Activated T-cell treated with anti-CD3 and anti-CD28 coated beads, Interleukin-2, amount 50 U/mL, for 24 hours (primary cell): ENCODE measurements around the gene MFSD2B.
A peak's percentile ranks its signal among the peaks of the same experiment; 100 is the strongest.

ENCODE experiments used
- DNase-seq: peaks from one replicate; pipeline ENCODE4 v3.0.0-alpha.2; 2020
- H3K27ac Mint-ChIP-seq: 2 replicates; pipeline ENCODE4 v1.8.0; 2020; ENCODE audit warnings: mild to moderate bottlenecking, mixed read lengths
- H3K27me3 Mint-ChIP-seq: 2 replicates; pipeline ENCODE4 v1.8.0; 2020; ENCODE audit warnings: mixed read lengths
- H3K36me3 Mint-ChIP-seq: 2 replicates; pipeline ENCODE4 v1.8.0; 2020; ENCODE audit warnings: low read depth, mixed read lengths
- H3K4me1 Mint-ChIP-seq: 2 replicates; pipeline ENCODE4 v1.8.0; 2020; ENCODE audit warnings: low read depth, mixed read lengths
- H3K4me3 Mint-ChIP-seq: 2 replicates; pipeline ENCODE4 v1.8.0; 2020; ENCODE audit warnings: mild to moderate bottlenecking, moderate library complexity, mixed read lengths
- H3K9me3 Mint-ChIP-seq: 2 replicates; pipeline ENCODE4 v1.8.0; 2020; ENCODE audit warnings: mixed read lengths

Gene MFSD2B

DNA sequence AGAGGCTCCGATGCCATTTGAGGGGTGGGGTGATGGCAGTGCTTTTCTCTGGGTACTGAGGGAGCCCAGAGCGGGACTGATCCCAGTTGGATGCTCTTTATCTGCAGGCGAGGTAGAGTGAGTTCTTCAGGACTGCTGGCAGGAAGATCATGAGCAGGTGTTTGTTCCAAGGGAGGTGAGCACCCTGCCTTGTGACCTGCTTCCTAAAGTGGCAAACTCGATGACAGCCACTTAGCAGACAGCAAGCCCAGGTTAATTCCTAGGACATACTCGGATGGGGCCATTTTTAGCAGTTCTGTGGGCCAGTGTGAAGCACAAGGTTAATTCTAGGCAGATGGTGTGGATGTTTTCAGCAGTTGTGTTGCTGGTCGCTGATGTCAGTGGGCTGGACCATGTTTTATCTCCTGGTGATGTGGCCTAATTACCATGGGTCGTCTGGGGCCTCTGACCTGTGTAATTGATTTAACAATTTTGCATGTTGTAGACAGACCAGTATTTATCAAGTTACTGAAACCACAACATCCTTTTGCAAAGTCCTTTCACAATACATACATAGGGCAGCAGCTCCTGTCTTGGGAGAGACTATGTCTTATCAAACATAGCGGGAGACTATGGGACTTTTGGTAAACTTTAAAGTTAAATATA, 44.6 kb downstream of the MFSD2B start:
- Mint-ChIP-seq H3K4me1 (no peaks in the 10 kb centered on the region), H3K9me3 (no peaks in the 10 kb centered on the region), H3K36me3 (no peaks in the 10 kb centered on the region), H3K27me3 (peaks cover 2% of the 10 kb centered on the region), H3K4me3 (no peak overlapping the region), H3K27ac (no peak overlapping the region)
- no peak for DNase-seq

GRCh38 chr2:24055750-24056149, 45.9 kb downstream of the MFSD2B start:
- DNase-seq: no peak
- H3K4me1 Mint-ChIP-seq: peaks cover 3% of the 10 kb centered on the region
- H3K4me3 Mint-ChIP-seq: no peak overlapping the region
- no peaks in the 10 kb centered on the region for H3K9me3 Mint-ChIP-seq
- no peaks in the 10 kb centered on the region for H3K36me3 Mint-ChIP-seq
- no peak overlapping the region for H3K27ac Mint-ChIP-seq
- peaks cover 2% of the 10 kb centered on the region for H3K27me3 Mint-ChIP-seq

- H3K27ac Mint-ChIP-seq: no peak overlapping the region
- no peaks in the 10 kb centered on the region for H3K27me3 Mint-ChIP-seq
- DNase-seq: no peak
- no peaks in the 10 kb centered on the region for H3K9me3 Mint-ChIP-seq
- no peaks in the 10 kb centered on the region for H3K36me3 Mint-ChIP-seq
- peaks cover 4% of the 10 kb centered on the region for H3K4me1 Mint-ChIP-seq
- no peak overlapping the region for H3K4me3 Mint-ChIP-seq
Observed at GRCh38 chr2:24058564-24059271, 48.8 kb downstream of the MFSD2B start.

DNA sequence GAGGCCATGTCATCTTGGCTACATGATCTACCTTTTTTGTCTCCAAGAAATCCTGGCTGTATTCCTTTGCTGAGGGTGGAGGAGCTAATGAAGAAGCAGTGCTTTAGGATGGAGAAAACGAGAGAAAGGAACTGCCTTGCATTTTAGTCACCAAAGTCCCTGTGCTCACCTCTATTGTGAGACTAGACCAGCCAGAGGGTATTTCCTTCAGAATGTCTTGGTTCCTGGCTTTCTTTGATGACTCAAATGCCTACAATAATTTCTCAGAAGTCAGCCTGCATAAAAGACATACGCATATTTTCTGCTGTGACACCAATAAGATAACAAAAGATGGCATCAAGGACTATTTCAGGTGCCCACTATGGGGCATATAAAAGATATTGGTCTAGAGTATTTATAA, 55.5 kb downstream of the MFSD2B start:
- H3K4me3 Mint-ChIP-seq: no peak overlapping the region

DNA sequence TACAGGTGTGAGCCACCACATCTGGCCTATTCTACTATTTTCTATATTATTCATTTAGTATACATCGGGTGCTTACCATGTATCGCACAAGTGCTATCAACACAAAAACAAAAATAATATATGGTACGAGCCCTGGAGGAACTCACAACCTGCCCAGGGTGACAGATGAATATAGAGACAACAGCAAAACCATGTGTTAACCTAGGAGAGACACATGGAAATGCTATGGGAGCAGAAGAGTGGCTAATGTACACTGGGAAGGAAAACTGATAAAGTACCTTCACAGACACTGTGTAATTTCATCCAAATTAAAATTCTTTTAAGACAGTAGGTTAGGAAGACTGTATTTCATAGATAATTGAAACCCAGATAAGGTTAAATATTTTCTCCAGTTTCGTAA, 62.4 kb downstream of the MFSD2B start:
- Mint-ChIP-seq H3K9me3 (no peaks in the 10 kb centered on the region), H3K27me3 (no peaks in the 10 kb centered on the region), H3K4me3 (no peak overlapping the region), H3K4me1 (peaks cover 39% of the 10 kb centered on the region), H3K36me3 (peaks cover 80% of the 10 kb centered on the region), H3K27ac (peak overlapping the region; percentile 79)
- no peak for DNase-seq

More for the DNA sequence above, 55.5 kb downstream of the MFSD2B start:
- H3K9me3 Mint-ChIP-seq: no peaks in the 10 kb centered on the region
- H3K4me1 Mint-ChIP-seq: peaks cover 13% of the 10 kb centered on the region
- H3K27me3 Mint-ChIP-seq: no peaks in the 10 kb centered on the region
- H3K36me3 Mint-ChIP-seq: peaks cover 46% of the 10 kb centered on the region
- peak overlapping the region; percentile 1 for H3K27ac Mint-ChIP-seq
- no peak for DNase-seq

- H3K9me3 Mint-ChIP-seq: no peaks in the 10 kb centered on the region
- H3K36me3 Mint-ChIP-seq: peaks cover 64% of the 10 kb centered on the region
- H3K4me3 Mint-ChIP-seq: peak overlapping the region; percentile 98
- no peaks in the 10 kb centered on the region for H3K27me3 Mint-ChIP-seq
- peak overlapping the region; percentile 85 for H3K27ac Mint-ChIP-seq
- peaks cover 46% of the 10 kb centered on the region for H3K4me1 Mint-ChIP-seq
- DNase-seq: no peak
Observed at GRCh38 chr2:24073816-24074215, 63.9 kb downstream of the MFSD2B start.

GRCh38 chr2:24075259-24075658, 65.4 kb downstream of the MFSD2B start:
- H3K27ac Mint-ChIP-seq: peak overlapping the region; percentile 97
- peaks cover 46% of the 10 kb centered on the region for H3K4me1 Mint-ChIP-seq
- peak overlapping the region; percentile 98 for H3K4me3 Mint-ChIP-seq
- peaks cover 50% of the 10 kb centered on the region for H3K36me3 Mint-ChIP-seq
- DNase-seq: no peak
- H3K9me3 Mint-ChIP-seq: no peaks in the 10 kb centered on the region
- no peaks in the 10 kb centered on the region for H3K27me3 Mint-ChIP-seq
